NB4 (cell line): Measurements from ENCODE around the gene ANTXR1.

Experiments
- CTCF ChIP-seq: IDR thresholded peaks from one replicate; pipeline ENCODE4 v1.5.1; 2012; ENCODE audit warnings: low read depth, low read length
- MAX ChIP-seq: IDR thresholded peaks from 2 replicates; pipeline ENCODE4 v1.6.1; 2011; ENCODE audit warnings: low read depth, low read length
- POLR2A ChIP-seq: IDR thresholded peaks from 2 replicates; pipeline ENCODE4 v1.6.1; 2011; ENCODE audit warnings: mild to moderate bottlenecking; ENCODE audit not compliant: insufficient read length; ENCODE audit errors: extremely low read depth

DNA sequence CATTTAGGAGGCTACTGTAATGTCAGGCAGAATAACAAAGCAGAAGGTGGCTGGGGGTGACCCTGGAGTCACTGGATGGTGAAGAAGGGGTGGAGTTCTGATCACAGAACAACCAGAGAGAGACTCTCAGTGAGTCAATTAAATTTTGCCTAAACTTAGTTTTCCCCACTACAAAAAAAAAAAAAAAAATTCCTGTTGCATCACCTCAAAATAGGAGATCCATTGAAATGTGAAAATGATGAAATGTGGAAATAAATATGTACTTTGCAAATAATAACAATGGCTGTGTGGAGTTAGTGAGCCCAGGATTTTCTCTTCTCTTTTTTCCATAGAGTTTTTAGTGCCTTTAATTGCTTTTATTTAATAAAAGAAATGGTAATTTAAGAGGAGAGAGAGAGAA is 208.5 kb downstream of the ANTXR1 start:
- TF ChIP-seq MAX, result no peak
- TF ChIP-seq CTCF, result no peak
- no peak for TF ChIP-seq POLR2A
